ENCODE data around the gene ARL4A.
"Not testable (repeated sequence)": the region's sequence is repeated elsewhere in the genome, so short reads cannot be mapped to it uniquely, and the experiment has no call there.

ARL4A gene

DNA sequence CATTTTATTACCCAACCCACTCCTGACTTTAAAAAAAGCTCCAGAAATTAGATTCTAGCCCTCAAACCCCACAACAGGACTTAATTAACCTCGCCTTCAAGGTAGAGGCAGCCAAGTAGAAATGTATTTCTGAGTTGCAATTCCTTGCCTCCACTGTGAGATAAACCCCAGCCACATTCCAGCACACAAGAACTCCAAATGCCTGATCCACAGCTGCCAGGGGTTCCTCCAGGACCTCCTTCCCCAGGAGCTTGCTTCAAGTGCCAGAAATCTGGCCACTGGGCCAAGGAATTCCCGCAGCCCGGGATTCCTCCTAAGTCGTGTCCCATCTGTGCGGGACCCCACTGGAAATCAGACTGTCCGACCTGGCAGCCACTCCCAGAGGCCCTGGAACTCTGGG lies 25.9 kb upstream of the ARL4A start:
- DNase-seq (ENCODE audit: low read depth in 2 of 3, low spot score in 1 of 3) = no peak

DNA sequence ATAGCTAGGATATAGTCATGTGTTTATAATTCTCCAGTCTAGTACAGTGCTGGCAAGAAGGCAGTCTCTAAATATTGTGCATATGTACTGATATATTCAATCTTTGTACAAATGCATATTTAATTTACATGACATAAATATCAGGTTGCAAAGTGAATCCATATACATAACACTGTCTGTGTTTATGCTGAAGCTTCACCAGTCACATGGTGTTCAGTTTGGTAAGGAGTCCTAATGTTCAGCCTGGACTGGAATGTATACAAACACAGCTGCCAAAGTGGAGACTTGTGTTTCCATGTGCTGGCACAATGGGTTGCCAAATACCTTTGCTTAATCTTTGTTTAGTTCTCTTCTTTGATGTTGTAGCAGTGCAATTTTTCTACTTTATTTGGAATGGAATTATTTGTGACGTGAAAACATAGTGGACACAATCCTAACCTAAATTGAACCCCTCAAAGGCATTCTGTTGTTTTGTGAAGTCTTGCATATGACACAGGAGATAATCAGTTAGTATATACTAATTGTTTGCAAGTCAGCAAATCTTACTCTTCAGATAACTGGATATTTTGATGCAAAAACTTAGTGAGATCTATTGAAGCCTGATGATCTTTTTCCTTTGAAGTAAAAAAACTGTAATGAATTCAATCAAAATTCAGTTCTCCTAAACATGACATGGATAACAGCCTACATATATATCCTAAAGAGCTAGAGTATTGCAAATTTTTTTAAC lies 17.3 kb upstream of the ARL4A start:
- DNase-seq (ENCODE audit: low read depth in 2 of 3, low spot score in 1 of 3) = no peak

DNA sequence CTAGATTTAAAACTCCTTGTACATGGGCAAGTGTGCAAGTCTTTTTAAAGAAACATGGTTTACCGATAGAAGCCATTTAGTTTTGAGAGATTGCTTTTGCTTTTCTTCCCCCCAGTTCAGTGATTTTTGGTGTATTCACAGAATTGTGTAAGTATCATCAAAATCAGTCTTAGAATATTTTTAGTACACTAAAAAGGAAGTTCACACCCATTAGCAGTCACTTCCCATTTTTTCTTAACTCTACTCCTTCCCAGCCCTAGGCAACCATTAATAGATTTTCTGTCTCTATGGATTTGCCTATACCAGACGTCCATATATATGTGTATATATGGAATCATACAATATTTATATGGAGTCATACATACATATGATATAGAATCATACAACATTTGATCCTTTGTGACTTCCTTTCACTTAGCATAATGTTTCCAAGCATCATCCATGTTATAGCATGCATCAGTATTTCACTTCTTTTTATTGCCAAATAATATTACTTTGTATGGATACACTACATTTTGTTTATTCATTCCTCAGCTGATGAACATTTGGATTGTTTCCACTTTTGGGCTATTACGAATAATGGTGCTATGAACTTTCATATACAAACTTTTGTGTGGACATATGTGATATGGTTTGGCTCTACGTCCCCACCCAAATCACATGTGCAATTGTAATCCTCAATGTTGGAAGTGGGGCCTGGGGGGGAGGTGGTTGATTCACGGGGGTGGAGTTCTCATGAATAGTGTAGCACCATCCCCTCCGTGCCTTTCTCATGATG lies 16.5 kb upstream of the ARL4A start:
- no peak for DNase-seq (ENCODE audit: low read depth in 2 of 3, low spot score in 1 of 3)

GRCh38 chr7:12673436-12673835 lies 14.0 kb upstream of the ARL4A start:
- not testable (repeated sequence) for DNase-seq (ENCODE audit: low read depth in 2 of 3, low spot score in 1 of 3)

GRCh38 chr7:12674053-12674452 lies 13.4 kb upstream of the ARL4A start:
- no peak for DNase-seq (ENCODE audit: low read depth in 2 of 3, low spot score in 1 of 3)

DNA sequence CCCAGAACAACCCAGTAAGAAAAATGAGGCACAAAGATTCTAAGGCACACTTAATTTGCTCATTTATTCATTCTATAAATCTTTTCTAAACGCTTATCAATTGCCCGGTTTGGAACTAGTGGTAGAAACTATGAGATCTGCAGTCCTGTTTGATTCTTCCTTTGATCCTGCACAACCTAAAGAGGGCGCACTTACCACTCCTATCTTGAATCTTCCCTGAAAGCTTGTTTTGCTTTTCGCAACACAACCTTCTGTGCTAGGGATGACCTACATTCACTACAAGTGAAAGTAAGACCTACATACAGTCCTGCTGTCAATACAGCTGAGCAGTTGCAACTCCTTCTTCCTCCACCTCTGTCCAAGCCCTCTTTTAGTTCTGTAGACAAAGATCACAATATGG lies 12.6 kb upstream of the ARL4A start:
- peak in 1 of 3 donors; percentile 31 for DNase-seq (ENCODE audit: low read depth in 2 of 3, low spot score in 1 of 3)

GRCh38 chr7:12683678-12684585 lies 3.5 kb upstream of the ARL4A start:
- no peak for DNase-seq (ENCODE audit: low read depth in 2 of 3, low spot score in 1 of 3)

GRCh38 chr7:12684733-12685132 lies 2.7 kb upstream of the ARL4A start:
- DNase-seq (ENCODE audit: low read depth in 2 of 3, low spot score in 1 of 3) = no peak

DNA sequence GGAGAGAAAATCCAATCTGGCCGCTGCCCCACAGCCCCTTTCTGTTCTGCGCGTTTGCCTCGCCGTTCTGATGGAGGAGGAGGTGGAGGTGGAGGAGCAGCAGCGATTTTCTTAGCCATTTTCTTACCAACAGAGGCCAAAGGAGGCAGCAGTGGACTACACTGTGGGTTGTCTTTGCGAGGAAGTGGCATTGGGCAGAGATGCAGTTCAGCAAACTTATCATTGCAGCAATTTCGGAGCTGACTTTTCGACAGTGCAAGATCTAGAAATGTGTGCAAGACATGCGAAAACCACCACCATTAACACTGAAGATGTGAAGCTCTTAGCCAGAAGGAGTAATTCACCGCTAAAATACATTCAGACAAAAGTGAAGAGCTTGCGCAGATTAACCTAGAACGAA lies 1.9 kb upstream of the ARL4A start:
- peak in 2 of 3 donors; percentile 3 to 8 for DNase-seq (ENCODE audit: low read depth in 2 of 3, low spot score in 1 of 3)

- DNase-seq (ENCODE audit: low read depth in 2 of 3, low spot score in 1 of 3) = peak; percentile 90 to 93 (median 91)
Measured at GRCh38 chr7:12686234-12686890, 1.1 kb upstream of the ARL4A start.

- no peak for DNase-seq (ENCODE audit: low read depth in 2 of 3, low spot score in 1 of 3)
Measured at GRCh38 chr7:12687718-12688171, 312 bp downstream of the ARL4A start.

DNA sequence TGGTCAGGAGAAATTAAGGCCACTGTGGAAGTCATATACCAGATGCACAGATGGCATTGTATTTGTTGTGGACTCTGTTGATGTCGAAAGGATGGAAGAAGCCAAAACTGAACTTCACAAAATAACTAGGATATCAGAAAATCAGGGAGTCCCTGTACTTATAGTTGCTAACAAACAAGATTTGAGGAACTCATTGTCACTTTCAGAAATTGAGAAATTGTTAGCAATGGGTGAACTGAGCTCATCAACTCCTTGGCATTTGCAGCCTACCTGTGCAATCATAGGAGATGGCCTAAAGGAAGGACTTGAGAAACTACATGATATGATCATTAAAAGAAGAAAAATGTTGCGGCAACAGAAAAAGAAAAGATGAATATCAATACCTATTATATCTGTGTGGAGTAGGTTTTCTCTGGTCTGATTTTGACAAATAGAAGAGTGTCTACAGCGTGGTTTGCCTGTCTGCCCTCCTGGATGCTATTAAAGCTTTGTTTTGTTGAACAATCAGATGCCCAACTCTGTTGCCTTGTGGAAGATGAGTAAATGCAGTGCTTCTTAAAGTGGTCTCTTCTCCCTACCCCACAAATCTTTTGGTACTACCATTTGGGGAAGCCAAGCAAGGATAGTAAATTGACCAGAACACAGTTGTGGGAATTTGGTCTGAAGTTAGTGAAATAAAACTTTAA lies 1.2 kb downstream of the ARL4A start:
- DNase-seq (ENCODE audit: low read depth in 2 of 3, low spot score in 1 of 3) = not testable (repeated sequence)

GRCh38 chr7:12689451-12689850 lies 2.0 kb downstream of the ARL4A start:
- DNase-seq (ENCODE audit: low read depth in 2 of 3, low spot score in 1 of 3) = no peak

GRCh38 chr7:12690041-12690878 lies 2.8 kb downstream of the ARL4A start:
- no peak for DNase-seq (ENCODE audit: low read depth in 2 of 3, low spot score in 1 of 3)

DNA sequence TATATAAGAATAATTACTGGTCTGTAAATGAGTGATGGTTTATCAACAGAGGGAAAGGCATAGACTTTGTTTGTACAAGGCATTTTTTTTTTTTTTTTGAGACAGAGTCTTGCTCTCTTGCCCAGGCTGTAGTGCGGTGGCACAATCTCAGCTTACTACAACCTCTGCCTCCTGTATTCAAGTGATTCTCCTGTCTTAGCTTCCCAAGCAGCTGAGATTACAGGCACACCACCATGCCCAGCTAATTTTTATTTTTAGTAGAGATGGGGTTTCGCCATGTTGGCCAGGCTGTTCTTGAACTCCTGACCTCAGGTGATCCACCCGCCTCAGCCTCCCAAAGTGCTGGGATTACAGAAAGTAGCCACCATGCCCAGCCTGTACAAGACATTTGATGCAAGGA lies 4.0 kb downstream of the ARL4A start:
- DNase-seq (ENCODE audit: low read depth in 2 of 3, low spot score in 1 of 3) = not testable (repeated sequence)

DNA sequence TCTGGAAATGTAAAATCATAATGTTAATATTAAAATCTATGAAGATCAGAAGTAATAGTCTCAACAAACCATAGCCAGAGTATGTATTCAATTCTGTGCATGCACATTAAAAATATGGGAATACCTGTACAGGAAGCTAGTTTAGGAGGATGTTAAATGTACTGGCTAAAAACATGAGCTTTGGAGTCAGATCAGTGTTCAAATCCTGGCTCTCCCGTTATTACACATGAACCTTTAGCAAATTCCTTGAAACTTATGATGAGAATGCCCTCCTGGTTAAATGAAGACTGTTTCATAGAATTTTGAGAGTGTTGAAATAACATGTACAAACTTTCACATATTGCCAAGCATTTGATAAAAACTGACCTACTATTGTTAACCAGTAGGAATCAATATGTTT lies 4.6 kb downstream of the ARL4A start:
- no peak for DNase-seq (ENCODE audit: low read depth in 2 of 3, low spot score in 1 of 3)

DNA sequence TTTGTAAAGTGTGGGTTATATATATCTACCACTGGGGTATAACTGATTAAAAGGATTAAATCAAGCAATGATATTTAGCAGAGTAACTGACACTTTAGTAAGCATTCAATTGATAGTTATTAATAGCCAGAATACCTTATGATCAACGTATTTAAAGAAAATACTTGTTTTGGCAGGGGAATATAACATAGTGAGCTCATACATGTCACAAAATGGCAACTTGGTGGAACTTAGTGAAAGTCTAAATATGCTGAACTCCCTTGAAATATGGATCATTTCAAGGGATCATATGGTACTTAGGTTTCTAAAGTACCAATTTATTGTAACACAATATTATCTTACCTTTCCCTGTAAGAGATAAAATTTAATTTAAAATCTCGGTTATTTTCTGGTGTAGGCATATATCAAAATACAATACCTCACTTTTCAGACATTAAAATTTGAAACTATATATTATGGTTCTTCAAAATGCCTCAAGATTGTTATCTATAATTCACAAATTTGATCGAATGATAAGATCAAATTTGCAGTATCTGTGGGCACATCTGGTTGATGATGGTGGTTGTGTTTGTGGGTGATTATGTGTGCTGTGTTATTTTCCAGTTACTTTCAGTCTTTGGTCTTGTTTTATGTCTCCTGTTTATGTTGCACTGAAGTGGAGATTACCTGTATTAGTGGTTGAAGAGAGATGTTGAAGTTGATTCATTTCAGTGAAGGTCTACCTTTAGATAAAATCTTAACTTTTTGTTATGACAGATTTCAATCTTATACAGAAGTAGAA lies 5.2 kb downstream of the ARL4A start:
- DNase-seq (ENCODE audit: low read depth in 2 of 3, low spot score in 1 of 3) = no peak

- no peak for DNase-seq (ENCODE audit: low read depth in 2 of 3, low spot score in 1 of 3)
Measured at GRCh38 chr7:12694817-12695216, 7.4 kb downstream of the ARL4A start.

- DNase-seq (ENCODE audit: low read depth in 2 of 3, low spot score in 1 of 3) = no peak
Measured at GRCh38 chr7:12695965-12696364, 8.5 kb downstream of the ARL4A start.
